Smooth muscle cell (in vitro differentiated cells): ENCODE data around the gene NKX2-1. TPM values are rescaled to one million over a fixed set of nuclear protein-coding genes. Genes with fewer than 3 reads are reported as not detected.

Experiments used
- DNase-seq: peaks from one replicate; lab custom pipeline; 2025; ENCODE audit not compliant: unreplicated experiment; lab: John Stamatoyannopoulos, UW
- H2AFZ ChIP-seq: fragments of 200-600 bp; sonication (generic); 2 replicates; pipeline ENCODE4 v1.6.0; 2016; ENCODE audit warnings: antibody characterized with exemption, low read depth, mild to moderate bottlenecking
- H3F3A ChIP-seq: fragments of 200-600 bp; sonication (generic); 2 replicates; pipeline ENCODE4 v1.6.0; 2017; ENCODE audit warnings: antibody characterized with exemption, low read depth
- H3K27ac ChIP-seq: fragments of 200-600 bp; sonication (generic); 2 replicates; pipeline ENCODE4 v1.5.1; 2016; ENCODE audit warnings: low read depth, mild to moderate bottlenecking
- H3K27me3 ChIP-seq: fragments of 200-600 bp; sonication (generic); 2 replicates; pipeline ENCODE4 v1.6.1; 2016; ENCODE audit warnings: low read depth, mild to moderate bottlenecking
- H3K36me3 ChIP-seq: fragments of 200-600 bp; sonication (generic); 2 replicates; pipeline ENCODE4 v1.5.1; 2016; ENCODE audit warnings: low read depth
- H3K4me1 ChIP-seq: fragments of 200-600 bp; sonication (generic); 2 replicates; pipeline ENCODE4 v1.5.1; 2016; ENCODE audit warnings: low read depth
- H3K4me2 ChIP-seq: fragments of 200-600 bp; sonication (generic); 2 replicates; pipeline ENCODE4 v1.6.0; 2016; ENCODE audit warnings: mild to moderate bottlenecking
- H3K4me3 ChIP-seq: fragments of 200-600 bp; sonication (generic); 2 replicates; pipeline ENCODE4 v1.5.1; 2016; ENCODE audit warnings: mild to moderate bottlenecking
- H3K79me2 ChIP-seq: fragments of 200-600 bp; sonication (generic); 2 replicates; pipeline ENCODE4 v1.6.0; 2016; ENCODE audit warnings: low read depth, mild to moderate bottlenecking
- H3K9ac ChIP-seq: fragments of 200-600 bp; sonication (generic); 2 replicates; pipeline ENCODE4 v1.6.0; 2016; ENCODE audit warnings: low read depth
- H3K9me3 ChIP-seq: fragments of 200-600 bp; sonication (generic); replicated peaks from 2 replicates; pipeline ENCODE4 v1.5.1; 2016; ENCODE audit warnings: low read depth
- H4K20me1 ChIP-seq: fragments of 200-600 bp; sonication (generic); 2 replicates; pipeline ENCODE4 v1.6.0; 2016; ENCODE audit warnings: low read depth
- WGBS: methylation state at CpG from one replicate; pipeline ENCODE4 v1.1.7; 2016; ENCODE audit warnings: low lambda C conversion rate; 5-methylcytosine and 5-hydroxymethylcytosine counted together
- polyA plus RNA-seq: library from polyadenylated mRNA; unstranded; fragments of >200 nt; fragmentation: Nextera tagmentation; extraction: Ambion mirVana; gene quantifications from 2 replicates; pipeline ENCODE4 v1.2.1, GENCODE V29; 2016
- total RNA-seq: library from RNA; depleted of rRNA; stranded (reverse); fragments of >200 nt; gene quantifications from 2 replicates; pipeline ENCODE4 v1.2.3, GENCODE V29; 2014
- TF ChIP-seq, protein P1 (sequence below): fragments of 200-600 bp; sonication (generic); IDR thresholded peaks from 2 replicates; pipeline ENCODE4 v1.5.1; 2017; ENCODE audit warnings: borderline replicate concordance, mild to moderate bottlenecking, antibody characterized with exemption; ENCODE audit not compliant: insufficient read depth, poor library complexity, severe bottlenecking

NKX2-1 gene
- total and polyA plus RNA-seq, 2 experiments from 2014 or later, result not detected

DNA sequence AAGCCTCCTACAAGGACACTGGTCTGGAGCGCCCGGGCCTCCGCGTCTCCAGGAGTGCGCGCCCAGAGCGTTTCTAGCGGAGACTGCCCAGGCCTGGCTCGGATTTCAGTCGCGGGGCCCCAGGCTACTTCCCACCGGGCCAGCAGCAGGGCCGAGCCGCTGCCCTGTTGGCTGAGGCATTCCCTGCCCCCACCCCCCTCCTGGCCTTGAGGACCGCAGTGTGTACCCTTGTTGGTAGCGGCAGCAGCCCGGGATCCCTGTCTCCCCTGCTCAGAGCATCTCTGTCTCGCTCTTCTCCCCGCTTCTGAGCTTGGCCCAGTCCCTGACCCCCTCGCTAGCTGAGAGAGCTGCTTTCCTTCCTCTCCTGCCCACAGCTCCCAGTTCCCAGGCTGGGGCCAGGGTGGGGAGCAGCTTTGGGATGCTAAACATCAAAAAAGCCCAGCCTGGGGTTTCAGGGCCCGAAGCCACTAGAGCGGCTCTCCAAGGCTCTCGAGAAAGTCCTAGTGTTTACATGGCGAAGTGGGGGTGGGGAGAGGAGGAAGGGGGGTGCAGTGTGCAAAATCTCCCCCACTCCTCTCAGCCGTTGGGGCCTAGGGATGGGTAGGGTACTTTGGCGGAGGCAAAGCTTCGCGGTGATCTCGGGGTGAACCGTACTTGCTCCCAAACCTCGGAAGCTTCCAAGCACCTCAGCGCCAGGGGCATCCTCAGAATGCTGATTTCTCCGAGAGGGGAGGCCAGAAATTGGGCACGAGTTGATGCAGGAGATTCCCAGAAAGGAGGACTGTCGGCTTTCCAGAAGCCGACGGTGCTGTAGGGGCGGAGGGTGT lies 6.4 kb downstream of the NKX2-1 start:
- H3K27me3 ChIP-seq, result peaks cover 100% of the 10 kb centered on the region
- no peak overlapping the region for H3K27ac ChIP-seq
- H3K9me3 ChIP-seq, result no peaks in the 10 kb centered on the region
- H3K79me2 ChIP-seq, result no peaks in the 10 kb centered on the region
- no peaks in the 10 kb centered on the region for H3F3A ChIP-seq
- no peak overlapping the region for H3K9ac ChIP-seq
- H4K20me1 ChIP-seq, result no peaks in the 10 kb centered on the region
- no peak overlapping the region for H3K4me2 ChIP-seq
- no peak overlapping the region for H2AFZ ChIP-seq
- no peak overlapping the region for H3K4me3 ChIP-seq
- 2% methylated on average over 38 of the region's 38 CpGs for WGBS
- no peak for DNase-seq
- H3K36me3 ChIP-seq, result no peaks in the 10 kb centered on the region
- TF ChIP-seq, protein P1, sequence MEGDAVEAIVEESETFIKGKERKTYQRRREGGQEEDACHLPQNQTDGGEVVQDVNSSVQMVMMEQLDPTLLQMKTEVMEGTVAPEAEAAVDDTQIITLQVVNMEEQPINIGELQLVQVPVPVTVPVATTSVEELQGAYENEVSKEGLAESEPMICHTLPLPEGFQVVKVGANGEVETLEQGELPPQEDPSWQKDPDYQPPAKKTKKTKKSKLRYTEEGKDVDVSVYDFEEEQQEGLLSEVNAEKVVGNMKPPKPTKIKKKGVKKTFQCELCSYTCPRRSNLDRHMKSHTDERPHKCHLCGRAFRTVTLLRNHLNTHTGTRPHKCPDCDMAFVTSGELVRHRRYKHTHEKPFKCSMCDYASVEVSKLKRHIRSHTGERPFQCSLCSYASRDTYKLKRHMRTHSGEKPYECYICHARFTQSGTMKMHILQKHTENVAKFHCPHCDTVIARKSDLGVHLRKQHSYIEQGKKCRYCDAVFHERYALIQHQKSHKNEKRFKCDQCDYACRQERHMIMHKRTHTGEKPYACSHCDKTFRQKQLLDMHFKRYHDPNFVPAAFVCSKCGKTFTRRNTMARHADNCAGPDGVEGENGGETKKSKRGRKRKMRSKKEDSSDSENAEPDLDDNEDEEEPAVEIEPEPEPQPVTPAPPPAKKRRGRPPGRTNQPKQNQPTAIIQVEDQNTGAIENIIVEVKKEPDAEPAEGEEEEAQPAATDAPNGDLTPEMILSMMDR, result no peak
- peaks cover under 1% of the 10 kb centered on the region for H3K4me1 ChIP-seq

DNA sequence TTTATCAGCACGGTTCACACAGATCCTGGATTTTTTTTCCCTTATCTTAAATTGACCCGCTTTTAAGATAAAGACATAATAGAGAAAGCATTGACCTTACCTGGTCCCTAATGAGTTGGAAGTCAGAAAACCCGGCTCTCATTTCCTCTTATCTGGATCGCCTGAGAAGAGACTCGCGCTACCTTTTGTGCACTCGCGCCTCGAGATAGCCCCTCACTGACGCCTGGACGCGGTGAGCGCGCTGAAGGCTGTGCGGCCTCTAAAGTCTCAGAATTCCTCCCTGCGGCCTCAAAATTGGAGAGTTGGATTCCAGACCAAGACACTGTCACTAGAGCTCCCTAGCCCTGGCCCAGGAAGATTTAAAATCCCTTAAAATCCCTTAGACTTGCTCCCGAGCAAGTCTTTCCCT lies 7.0 kb downstream of the NKX2-1 start:
- no peaks in the 10 kb centered on the region for H4K20me1 ChIP-seq
- H3F3A ChIP-seq, result no peaks in the 10 kb centered on the region
- no peak overlapping the region for H3K4me3 ChIP-seq
- TF ChIP-seq, protein P1, result no peak
- H3K4me1 ChIP-seq, result no peaks in the 10 kb centered on the region
- 3% methylated on average over 17 of the region's 17 CpGs for WGBS
- H3K27ac ChIP-seq, result no peak overlapping the region
- DNase-seq, result no peak
- H3K9ac ChIP-seq, result no peak overlapping the region
- H3K27me3 ChIP-seq, result peaks cover 100% of the 10 kb centered on the region
- H2AFZ ChIP-seq, result no peak overlapping the region
- H3K4me2 ChIP-seq, result no peak overlapping the region
- no peaks in the 10 kb centered on the region for H3K9me3 ChIP-seq
- no peaks in the 10 kb centered on the region for H3K36me3 ChIP-seq
- H3K79me2 ChIP-seq, result no peaks in the 10 kb centered on the region

DNA sequence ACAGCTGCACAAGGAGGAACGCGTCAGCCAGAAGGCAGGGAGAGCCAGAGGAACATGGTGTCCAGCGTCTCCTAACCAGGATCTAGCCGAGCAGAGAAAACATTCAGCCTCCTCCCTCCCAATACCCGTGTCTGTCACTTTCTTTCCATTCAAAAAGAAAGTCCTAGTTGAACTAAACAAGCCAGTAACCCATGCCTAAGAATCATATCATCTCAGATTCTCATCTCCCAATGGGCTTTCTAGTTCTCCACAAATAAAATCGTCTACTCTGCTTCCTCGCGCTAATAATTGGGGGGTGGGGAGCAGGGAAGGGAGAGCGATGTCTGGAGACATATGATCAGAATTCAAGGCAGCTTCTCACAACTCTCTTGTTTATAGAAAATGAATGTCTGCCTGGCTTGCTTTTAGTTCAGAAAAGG lies 7.4 kb downstream of the NKX2-1 start:
- DNase-seq, result no peak
- Histone ChIP-seq H3K4me3 (no peak overlapping the region), H4K20me1 (no peaks in the 10 kb centered on the region), H3K9me3 (no peaks in the 10 kb centered on the region), H3K27me3 (peaks cover 100% of the 10 kb centered on the region), H3K4me2 (no peak overlapping the region), H3K36me3 (no peaks in the 10 kb centered on the region), H2AFZ (no peak overlapping the region), H3F3A (no peaks in the 10 kb centered on the region), H3K79me2 (no peaks in the 10 kb centered on the region), H3K4me1 (no peaks in the 10 kb centered on the region), H3K27ac (no peak overlapping the region), H3K9ac (no peak overlapping the region)
- 6% methylated on average over 9 of the region's 9 CpGs for WGBS
- TF ChIP-seq, protein P1, result no peak
